T follicular helper cell (primary cell): ENCODE results near the gene IRX5.

Experiments
- DNase-seq: peaks from one replicate; pipeline ENCODE4 v3.0.0-alpha.2; 2020; ENCODE audit warnings: low read depth
- total RNA-seq, 2 experiments: gene quantifications; one replicate each; lab custom pipeline; 2026; lab: John Stamatoyannopoulos, UW

IRX5 gene
- total RNA-seq = 0 to 0.04 reads per million in 2 experiments

- no peak for DNase-seq
Measured at GRCh38 chr16:54930005-54930868, at the start of gene IRX5. Gene IRX5, plus strand, starts transcription at chr16:54930865. Its CDS starts 334 bp downstream, at chr16:54931199.

- no peak for DNase-seq
Measured at GRCh38 chr16:54882556-54882955, 48.1 kb upstream of the IRX5 start.

GRCh38 chr16:54883358-54883757 is 47.3 kb upstream of the IRX5 start:
- no peak for DNase-seq

- no peak for DNase-seq
Measured at GRCh38 chr16:54886078-54886477, 44.6 kb upstream of the IRX5 start.

DNA sequence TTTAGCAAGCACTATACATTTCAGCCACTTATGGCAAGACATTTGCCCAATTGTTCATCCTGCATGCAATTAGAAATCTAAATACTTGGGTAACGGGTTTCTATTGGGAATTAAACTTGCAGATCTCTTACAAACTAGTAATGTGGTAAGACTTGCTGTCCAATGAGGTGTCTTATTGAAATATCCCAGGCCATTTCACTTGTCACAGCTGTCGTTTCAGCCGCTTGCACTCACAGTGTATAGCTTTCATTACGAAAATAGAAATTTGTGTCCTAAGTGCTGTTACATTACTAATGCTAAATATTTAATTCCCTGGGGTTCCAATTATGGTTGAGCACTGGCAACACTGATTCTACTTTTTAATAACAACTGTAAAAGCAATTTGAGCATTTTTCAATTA is 40.3 kb upstream of the IRX5 start:
- DNase-seq = no peak

GRCh38 chr16:54891346-54891745 is 39.3 kb upstream of the IRX5 start:
- DNase-seq = no peak

- DNase-seq = no peak
Measured at GRCh38 chr16:54892981-54893380, 37.7 kb upstream of the IRX5 start.

GRCh38 chr16:54897930-54898329 is 32.7 kb upstream of the IRX5 start:
- DNase-seq = no peak

GRCh38 chr16:54901606-54902005 is 29.1 kb upstream of the IRX5 start:
- DNase-seq = no peak

- DNase-seq = no peak
Measured at GRCh38 chr16:54903047-54903446, 27.6 kb upstream of the IRX5 start.

DNA sequence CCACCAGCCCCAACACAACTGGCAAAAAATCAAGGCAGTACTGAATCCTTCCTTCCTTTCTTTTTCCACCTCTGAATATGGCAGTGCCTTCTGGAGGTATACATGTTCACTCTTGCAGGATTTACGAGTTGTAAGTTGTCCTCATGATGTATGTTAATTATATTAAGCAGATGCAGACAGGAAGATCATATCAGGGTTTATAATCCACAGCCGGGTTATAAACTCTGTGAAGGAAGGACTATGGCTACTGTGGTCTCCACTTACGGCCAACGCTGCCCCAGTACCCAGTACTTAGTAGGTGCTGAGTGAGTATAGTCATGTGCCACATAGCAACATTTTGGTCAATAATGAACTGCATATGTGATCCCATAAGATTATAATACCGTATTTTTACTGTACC is 19.6 kb upstream of the IRX5 start:
- no peak for DNase-seq

- no peak for DNase-seq
Measured at GRCh38 chr16:54912720-54913119, 17.9 kb upstream of the IRX5 start.

- DNase-seq = no peak
Measured at GRCh38 chr16:54921206-54921824, 9.3 kb upstream of the IRX5 start.

DNA sequence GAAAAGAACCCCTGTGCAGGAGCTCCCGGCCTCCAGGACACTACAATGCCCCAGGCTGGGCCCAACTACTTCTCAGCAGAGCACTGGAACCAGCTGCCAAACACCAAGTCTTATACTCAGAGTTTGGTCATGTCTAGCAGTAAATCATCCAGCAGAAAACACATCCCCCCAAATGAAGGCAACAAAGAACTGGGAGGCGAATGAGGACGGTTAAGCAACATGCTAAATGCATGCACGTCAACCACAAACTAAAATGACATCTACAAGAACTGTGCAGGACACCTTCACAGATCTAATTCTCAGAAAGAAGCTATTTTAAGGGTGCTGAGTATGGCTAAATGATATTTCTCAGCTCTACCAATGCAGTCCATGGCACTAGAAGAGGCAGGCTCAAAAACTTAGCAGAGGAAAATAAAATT is 7.6 kb upstream of the IRX5 start:
- no peak for DNase-seq

DNA sequence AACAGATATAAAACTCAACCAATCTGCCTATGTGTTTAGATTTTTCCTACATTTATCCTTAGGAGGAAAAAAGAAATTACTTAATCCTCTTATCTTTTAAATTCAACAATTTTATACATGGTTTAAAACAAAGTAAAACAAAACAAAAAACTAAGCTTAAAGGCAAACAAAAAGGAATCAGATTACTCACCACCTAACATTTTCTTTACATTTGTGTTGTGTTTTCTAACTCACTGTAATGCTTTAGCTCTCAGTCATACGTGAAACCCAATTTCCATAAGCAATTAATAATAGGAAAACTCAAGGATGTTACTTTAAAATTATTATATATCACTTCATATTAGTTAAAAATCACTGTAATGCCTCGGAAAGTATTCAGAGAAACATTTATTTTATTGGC is 6.7 kb upstream of the IRX5 start:
- no peak for DNase-seq

DNA sequence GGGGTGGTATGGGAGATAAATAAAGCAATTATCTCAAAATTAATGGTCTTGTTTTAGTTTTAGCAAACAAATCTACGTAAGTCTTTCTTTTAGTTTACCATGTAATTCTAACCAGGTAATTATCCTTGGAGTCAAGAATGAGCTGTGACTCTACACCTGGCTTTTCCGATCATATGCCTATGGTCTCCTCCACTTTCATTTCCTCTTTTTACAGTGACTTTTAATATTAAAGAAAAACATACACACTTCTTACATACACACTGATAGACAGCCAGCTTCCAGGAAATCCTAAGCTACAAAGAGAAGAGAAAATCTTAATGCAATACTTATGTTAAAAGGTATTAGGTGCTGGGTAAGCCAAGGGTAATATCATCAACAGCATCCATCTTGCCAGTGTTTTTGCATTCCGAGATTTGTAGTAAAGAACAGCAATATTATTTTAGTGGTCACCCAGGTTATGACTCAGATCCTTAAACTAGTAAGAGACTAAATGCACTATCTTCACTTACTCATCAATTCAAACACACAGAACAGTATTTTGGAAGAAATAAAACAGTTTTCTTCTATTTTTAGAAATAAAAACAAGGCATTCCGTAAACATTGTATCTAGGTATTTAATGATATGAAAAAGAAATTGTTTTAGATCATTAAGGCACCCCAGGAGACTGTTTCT is 4.4 kb upstream of the IRX5 start:
- no peak for DNase-seq

DNA sequence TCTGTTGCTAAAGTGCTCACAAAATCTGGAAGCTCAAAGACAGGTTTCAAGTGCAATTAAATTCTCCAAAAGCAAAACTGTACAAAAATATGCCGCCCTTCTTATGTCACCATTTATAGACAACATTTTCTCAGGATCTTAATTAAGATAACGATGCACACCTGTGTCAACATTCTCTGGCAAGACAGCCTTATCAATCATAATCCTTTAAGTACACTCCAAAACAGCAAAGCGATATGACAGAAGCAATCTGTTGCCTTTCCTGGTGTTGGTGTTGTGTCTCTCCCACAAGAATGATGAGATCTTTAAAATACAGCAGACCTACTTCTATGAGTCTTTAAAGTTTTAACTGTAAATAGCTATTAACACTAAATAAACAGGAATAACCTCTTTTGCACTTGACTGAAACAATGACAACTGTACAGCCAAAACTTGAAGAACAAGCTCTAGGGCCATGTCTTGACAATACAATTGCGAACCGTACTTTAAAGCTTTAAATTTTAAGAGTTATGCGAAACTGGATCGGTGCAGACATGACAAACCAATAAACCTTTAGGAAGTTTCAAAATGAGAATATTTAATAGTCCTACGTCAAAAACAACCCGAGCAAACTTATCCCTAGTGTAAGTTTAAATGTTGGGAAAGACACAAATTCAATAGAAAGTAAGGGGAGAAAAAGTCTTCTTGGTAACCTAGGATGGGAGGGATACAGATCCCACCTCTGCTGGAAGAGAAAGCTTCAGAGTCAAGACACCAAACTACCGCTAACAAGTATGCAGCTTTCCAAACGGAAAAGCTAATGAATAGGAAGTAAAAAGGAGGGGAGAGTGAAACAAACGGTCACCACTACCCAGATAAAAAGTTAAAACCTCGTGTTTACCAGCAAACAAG is 3.3 kb upstream of the IRX5 start:
- no peak for DNase-seq

- no peak for DNase-seq
Measured at GRCh38 chr16:54928016-54928356, 2.7 kb upstream of the IRX5 start.

GRCh38 chr16:54928411-54929089 is 2.1 kb upstream of the IRX5 start:
- DNase-seq = no peak

- DNase-seq = peak; percentile 90
Measured at GRCh38 chr16:54929090-54930004, 1.3 kb upstream of the IRX5 start.

DNA sequence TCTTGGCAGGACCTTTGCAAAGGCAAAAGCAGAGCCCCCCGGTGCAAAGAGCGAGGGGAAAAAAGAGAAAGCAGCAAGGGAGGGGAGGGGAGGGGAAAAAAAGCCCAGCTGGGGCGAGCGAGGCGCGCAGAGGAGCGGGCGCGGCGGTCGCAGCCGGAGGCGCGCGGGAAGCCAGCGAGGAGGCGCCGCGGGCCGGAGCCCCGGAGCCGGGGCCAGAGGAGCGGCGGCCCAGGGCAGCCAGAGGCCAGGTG is 129 bp downstream of the IRX5 start:
- DNase-seq = no peak
